Hematopoietic multipotent progenitor cell treated with erythropoietin and hydrocortisone succinate and interleukin-3 and kit ligand, for 8 days (in vitro differentiated cells): ENCODE measurements around the gene ANKRD49.
"Not testable (repeated sequence)": the region's sequence is repeated elsewhere in the genome, so short reads cannot be mapped to it uniquely, and the experiment has no call there.

Experiments used
- DNase-seq: peaks from one replicate; pipeline ENCODE4 v3.0.0-alpha.2; 2015

ANKRD49 gene, protein sequence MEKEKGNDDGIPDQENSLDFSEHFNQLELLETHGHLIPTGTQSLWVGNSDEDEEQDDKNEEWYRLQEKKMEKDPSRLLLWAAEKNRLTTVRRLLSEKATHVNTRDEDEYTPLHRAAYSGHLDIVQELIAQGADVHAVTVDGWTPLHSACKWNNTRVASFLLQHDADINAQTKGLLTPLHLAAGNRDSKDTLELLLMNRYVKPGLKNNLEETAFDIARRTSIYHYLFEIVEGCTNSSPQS

DNA sequence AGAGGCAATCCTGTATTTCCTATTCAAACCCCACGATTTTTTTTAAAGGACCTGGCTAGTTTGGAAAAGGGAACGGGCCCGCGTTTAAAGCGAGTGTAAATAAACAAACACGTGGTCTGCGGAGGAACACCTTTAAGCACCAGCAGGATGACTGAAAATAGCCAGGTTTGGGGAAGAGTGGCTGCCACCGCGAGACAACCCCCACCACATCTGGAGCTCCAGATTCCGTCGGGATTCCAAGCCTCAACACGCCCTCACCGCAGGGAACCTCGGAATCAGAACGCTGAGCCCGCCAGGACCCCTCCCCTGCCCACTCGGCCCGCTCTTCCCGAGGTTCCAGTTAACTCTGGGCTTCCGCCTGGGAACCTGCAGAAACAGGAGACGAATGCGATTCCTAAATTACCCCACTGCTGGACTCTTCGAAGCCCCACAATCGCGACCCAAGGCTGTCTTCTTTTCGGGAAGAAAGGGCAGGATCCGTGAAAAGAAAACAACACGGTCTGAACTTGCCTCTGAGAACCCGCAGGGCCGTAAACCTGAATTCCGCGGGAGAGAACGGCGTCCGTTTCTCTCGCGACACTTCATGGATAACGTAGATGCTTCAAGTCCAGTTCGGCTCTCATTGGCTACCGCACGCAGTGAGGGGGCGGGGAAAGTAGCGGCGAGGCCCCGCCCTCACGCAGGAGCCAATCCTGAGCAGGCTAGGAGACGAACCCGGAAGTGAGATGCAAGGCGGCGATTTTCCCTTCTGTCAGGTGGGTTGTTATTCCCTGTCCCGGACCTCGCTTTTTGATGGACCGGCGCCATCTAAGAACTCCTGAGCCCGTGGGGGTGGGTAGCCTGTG lies at the start of gene ANKRD49, which contains the start of gene MRE11:
ANKRD49 (plus strand) TSS at position 704 of the 845 bp plus-strand sequence. CDS start 2,710 bp downstream, outside the sequence.
MRE11 (minus strand) TSS at position 564 of the 845 bp plus-strand sequence. CDS start 1,043 bp downstream, outside the sequence.
- peak; percentile 97 for DNase-seq

DNA sequence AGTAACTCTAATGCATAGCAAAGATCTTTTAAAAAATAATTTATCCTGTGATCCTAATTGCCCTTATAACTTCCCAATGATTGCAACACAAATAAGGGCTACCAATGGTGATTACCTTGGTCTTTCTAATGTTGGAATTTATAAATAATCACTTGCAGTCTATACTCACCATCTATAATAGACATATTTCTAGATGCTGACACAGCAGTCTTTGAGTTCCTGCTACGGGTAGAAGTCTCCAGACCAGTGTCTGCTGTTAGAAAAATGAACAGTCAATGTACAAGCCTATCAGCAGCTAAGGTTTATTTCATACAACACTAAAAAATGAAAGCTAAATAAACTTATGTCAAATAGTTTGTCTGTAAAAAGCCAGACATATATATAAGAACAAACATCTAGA lies 48.1 kb upstream of the ANKRD49 start:
- no peak for DNase-seq

DNA sequence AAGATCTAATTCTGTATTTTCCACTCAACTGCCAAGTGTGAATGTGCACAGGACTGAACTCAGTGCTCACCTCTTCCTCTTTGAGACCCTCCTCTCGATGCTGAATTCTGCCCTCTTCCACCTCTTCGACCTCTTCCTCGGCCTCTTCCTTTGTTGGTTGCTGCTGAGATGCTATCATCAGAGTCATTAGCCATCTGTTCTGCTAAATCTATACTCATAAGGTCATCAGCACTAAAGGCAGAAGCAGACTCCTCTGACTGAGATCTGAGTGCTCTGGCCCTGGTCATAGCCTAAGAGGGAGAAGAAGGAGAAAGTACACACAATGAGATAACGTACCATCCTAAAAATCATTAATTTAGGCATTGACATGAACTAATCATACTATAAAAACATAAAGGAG lies 46.6 kb upstream of the ANKRD49 start:
- no peak for DNase-seq

DNA sequence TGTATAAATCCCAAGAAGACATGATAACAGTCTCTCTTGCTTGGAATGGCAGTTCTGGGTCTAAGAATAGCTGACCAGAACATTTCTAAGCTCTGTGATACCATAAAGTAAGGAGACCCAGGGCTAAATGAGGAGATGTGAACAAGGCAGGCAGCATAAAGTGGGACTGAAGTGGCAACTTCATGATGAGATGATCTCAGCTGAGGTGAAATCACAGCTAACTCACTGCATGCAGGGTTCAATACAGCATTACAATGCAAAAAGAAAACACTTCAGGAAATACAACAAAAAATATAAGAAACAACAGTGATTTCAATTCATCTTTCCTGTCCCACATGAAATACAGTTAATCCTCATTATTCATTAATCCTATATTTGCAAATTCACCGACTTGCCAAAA lies 44.8 kb upstream of the ANKRD49 start:
- DNase-seq, result no peak

DNA sequence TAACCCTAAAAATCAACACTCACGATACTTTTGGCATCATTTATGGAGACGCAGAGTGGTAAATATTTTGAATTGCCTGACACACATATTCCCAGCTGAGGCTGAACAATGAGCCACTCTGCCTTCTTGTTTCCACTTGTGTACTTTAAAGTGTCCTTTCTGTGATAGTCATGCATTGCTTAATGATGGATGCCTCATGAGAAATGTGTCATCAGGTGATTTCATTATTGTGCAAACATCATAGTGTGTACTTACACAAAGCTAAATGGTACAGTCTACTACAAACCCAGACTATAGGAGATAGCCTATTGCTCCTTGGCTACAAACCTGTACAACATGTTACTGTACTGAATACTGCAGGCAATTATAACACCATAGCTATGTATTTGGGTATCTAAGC lies 44.3 kb upstream of the ANKRD49 start:
- no peak for DNase-seq

DNA sequence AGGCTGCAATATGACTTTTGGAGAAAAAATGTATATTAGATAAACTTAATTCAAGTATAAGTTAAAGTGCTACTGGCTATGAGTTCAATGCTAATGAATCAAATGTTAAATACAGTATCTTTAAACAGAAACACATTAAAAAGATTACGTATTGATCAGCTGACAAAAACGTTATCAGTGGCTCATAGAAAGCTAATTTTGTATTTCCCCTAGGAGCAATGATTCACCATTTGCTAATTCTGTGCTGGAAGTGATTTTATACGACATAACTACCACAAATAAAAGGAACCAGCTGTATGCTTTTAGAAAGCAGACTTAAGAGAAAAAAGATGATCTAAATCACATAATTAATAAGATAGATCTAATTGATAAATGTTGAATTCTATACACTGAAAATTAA lies 43.7 kb upstream of the ANKRD49 start:
- no peak for DNase-seq

DNA sequence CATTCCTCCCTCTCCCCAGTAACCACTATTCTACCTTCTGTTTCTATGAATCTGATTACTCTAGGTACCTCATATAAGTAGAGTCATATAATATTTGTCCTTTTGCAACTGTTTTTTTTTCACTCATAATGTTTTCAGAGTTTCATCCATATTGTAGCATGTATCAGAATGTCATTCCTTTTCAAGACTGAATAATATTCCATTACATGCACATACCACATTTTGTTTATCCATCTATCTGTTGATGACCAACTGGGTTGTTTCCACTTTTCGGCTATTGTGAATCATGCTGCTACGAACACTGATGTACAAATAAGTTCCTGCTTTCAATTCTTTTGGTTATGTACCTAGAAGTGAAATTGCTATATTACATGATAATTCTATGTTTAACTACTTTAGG lies 40.8 kb upstream of the ANKRD49 start:
- DNase-seq, result no peak

DNA sequence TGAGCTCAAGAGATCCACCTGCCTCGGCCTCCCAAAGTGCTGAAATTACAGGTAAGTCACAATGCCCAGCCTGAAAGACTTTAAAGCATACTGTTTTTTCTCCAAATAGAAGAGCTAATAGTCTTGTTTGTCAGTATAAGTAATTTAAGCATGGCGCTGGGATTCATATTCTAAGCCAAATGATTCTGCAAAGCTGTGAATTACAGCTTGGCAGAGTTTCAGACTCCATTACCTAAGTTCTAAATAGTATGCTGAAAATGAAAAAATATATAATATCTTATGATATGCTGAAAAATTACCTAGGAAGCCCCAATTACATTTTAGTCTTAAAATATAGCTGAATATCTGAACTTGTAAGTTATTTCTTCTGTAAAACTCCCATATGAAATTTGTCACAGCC lies 39.5 kb upstream of the ANKRD49 start:
- DNase-seq, result no peak

DNA sequence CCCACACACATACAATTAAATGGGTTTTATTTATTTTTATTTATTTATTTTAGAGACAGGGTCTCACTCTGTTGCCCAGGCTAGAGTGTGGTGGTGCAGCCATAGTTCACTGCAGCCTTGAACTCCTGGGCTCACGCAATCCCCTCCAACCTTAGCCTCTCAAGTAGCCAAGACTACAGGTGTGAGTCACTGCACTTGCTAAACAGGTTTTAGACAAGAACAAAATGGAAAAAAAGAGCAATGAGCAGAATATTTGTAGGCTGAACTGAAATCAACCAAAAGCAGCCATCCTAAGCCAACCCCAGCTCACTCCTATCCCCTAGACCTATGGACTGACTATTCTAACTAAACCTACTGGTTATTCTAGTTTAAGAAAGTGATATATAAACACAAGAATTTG lies 37.9 kb upstream of the ANKRD49 start:
- no peak for DNase-seq

DNA sequence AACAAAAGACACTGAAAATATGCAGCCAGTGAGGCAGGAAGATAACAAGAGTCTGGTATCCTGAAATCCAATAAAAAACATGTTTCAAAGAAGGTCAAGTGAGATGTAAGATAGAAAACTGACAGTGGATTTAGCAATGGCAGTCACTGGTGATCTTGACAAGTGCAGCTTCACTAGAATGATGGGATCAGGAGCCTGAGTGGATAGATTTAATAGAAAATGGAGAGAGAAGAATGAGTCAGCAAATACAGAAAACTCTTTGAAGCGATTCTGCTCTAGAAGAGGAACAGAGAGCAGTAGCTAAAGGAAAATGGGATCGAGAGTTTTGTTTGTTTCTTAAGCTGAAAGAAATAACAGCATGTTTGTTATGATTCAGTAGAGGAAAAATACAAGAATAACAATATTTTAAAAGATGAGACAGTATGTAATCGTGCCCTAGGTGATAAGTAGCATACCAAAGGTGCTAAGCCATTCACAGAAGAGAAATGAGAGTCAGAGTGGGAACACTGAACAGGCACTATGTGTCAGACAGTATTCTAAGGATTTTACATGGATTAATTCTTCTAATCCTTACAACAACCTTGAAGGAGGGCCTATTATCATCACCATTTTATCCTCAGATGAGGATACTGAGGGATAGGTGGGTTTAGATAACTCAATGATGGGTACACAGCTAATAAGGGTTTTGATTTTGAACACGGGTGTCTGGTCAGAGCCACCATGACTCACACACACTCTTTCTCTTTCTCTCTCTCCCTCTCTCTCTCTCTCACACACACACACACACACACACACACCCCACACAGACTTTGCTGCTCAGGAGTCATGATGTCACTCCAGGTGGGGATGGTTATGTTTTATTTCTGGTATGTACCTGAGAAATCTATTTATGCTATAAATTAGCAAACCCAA lies 36.4 kb upstream of the ANKRD49 start:
- DNase-seq, result no peak

DNA sequence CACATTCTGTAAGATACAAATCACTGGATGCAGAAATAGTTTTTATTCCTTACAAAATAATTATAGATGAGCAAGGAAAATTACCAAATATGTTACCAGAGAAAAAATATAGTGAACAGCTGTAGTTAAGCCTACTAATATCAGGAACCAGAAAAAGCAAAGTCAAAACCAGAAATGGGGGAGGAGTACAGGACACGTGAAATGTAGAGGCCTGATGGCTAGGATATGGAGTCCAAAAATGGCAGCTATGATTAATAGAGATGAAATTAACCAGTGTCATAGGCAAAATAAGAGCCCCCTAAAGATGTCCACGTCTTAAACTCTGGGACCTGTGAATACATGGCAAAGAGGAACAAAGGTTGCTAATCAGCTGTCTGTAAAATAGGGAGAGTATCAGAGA lies 34.2 kb upstream of the ANKRD49 start:
- no peak for DNase-seq

DNA sequence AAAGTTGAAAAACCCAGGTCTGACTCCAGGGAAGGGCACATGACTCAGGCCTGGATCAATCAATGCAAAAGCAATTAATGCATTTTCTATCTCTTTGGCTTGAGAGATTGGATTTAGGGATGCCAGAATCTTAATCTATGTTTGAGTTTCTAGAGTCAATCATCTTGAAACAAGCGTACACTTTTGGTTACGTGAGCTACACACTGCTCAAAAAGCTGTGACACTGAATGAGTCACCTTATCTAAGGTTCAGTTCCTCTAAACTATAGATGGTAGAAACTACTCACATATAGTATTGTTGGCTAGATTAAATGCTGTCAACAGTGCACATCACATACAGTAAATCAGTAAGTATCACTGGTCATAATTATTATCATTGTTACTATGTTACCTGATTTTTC lies 24.4 kb upstream of the ANKRD49 start:
- no peak for DNase-seq

DNA sequence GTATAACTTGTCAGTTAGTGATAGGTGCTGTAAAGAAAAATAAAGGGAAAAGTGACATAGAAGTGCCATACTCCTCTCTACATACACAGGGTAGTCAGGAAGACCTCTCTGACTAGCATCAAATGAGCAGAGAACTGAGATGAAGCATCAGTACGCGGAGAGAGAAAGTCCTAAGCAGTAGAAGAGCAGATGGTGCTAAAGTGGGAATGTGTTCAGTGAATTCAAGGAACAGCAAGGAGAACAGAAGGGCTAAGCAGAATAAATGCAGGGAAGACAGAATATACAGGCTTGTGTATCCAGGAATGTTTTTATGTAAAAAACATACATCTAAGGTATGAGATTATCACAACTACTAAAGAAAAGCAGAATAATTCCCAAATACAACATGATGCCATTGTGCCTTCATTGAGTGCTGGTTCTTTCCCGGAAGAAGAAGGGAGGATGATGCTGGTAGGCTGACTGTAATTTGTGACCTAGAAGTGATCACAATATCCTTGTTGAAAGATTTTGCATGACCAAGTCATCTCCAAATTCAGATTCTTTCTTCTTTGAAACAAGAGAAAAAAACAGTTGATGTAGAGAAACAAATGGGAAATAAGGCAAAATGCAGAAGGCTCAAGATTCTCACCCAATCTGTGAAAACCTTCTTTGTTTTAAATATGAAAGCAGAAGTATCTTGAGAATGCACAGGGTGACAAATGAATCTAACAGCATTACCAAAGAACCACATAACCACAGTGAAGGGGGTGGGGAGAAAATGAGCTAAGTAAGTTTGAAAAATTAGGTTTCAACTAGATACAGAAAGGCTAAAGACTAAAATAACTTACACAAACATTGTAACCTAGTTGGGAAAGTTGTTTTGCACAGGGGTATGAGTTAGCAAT lies 20.6 kb upstream of the ANKRD49 start:
- DNase-seq, result no peak

DNA sequence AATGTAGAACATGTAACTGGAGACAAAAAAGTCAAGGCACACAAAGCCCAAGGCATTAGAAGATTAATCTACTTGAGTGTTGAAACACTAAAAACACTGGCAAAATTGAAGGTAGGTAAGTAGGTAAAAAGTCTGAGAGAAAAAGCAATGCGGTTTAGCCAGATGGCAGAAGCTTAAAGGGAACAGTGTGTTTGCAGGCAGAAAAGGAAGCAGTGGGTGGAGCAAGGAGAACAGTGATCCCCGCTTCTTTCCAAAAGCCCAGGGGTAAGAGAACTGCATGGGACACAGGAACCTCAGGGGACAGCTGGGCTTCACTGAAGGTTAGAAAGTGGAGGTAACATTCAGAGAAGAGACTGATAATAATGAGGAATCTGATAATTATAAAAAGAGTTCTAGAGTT lies 16.2 kb upstream of the ANKRD49 start:
- no peak for DNase-seq

DNA sequence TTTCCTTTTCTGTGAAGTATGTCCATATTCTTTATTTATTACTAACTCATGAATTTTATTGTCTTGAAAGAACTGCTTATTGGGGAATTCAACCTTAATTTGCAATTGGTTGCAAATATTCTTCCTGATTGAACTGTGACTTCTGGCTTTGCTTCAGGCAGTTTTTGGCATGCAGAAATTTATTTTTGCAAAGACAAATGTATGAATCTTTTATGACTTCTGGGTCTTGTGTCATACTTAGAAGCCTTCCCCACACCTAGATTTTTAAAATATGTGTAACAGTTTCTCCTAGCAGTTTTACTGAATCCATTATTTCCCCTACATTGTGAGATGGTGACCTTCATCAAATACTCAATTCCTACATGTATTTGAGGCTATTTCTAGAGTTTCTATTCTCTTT lies 12.4 kb upstream of the ANKRD49 start:
- no peak for DNase-seq

DNA sequence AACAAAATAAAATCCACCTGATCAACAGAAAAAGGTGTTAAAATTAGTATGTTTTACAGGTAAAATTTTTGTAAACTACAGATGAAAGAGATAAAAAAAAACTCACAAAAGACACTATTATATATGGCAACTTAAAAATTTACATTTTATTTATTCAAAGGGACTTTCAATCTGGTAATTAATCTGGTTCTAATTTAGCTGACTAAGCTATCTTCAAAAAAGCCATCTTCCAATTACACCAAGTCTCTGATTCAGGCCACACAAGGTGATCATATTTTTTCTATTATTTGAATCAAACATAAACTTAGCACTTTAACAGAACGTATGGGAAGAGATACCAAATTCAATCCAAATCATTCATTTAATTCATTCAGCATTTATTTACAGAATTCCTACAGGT lies 7.7 kb upstream of the ANKRD49 start:
- no peak for DNase-seq

DNA sequence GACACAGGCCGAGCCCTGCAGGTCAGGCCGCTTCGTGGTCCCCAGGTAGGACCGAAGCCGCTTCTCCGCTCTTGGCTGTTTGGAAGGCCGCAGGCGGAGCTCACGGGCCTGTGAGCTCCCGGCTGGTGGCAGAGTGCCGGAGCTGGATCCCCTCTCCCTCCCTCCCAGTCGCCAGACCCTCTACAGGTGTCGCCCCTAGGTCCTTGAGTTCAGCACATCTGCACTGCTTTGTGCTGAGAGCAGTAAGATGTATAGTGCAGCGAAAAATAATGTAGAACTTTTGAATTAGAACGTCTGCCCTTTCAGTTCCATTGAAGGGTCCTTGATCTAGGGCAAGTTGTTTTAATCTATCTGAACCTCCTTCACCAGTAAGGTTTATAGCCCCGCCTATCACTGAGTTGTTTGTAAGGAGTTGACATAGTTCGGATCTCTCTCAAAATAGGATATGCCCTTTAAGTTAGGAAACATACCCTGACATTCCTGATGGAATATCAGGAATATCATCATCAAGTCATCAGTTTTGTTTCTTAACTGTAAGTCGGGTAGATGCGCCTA lies 419 bp downstream of the ANKRD49 start:
- DNase-seq, result peak; percentile 55

DNA sequence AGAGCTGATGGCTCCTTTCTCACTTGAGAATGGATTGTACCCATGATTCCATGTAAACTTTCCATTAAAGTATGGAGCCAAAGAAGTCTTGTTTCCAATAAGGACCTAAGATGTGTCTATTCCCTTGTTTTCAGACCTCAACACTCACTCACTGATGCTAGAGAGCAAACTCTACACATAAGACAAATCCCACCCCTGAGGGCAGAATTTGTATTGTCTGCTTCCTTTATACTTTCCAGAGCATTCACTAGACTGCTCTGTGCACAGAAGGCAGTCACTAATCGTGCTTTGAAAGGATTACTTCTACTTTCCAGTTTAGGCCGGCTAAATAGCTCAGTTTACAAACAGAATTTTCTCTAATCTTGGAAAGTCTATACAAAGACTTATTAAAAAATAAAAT lies 6.4 kb downstream of the ANKRD49 start:
- no peak for DNase-seq

DNA sequence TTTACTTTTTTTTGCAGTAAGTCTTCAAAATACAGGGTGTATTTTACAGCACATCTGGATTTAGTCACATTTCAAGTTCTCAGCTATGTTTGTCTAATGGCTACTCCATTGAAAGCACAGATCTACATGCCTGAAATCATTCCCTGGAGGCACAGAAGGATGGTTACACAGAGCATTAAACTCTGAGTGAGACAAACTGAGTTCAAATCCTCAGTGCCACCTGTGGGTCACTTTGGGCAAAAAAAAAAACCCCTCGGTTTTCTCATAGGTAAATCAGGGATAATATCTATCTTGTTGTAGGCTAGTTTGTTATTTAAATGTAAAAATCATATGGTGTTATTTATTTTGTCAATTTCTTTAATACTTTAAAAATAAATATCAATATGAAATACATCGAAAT lies 7.7 kb downstream of the ANKRD49 start:
- DNase-seq, result no peak

DNA sequence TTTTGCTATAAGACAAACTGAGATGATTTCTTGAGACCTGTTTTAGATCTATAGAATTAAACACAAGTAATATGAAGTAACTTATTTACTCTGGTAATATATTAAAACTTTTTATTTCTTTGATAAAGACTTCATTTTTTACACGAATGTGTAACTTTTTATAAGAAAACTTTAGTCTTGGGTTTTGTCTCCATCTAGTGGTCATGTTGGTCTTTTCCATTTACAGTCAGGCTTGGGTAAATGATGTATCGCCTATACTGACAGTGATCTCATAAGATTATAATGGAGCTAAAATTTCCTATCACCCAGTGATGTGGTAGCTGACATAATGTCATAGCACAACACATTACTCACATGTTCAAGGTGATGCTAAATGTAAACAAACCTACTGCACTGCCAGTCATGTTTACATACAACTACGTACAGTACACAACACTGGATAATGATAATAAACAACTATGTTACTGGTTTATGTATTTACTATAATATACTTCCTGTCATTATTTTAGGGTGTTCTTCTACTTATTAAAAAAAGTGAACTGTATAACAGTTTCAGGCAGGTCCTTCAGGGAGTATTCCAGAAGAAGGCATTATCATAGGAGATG lies 11.0 kb downstream of the ANKRD49 start:
- peak; percentile 71 for DNase-seq

DNA sequence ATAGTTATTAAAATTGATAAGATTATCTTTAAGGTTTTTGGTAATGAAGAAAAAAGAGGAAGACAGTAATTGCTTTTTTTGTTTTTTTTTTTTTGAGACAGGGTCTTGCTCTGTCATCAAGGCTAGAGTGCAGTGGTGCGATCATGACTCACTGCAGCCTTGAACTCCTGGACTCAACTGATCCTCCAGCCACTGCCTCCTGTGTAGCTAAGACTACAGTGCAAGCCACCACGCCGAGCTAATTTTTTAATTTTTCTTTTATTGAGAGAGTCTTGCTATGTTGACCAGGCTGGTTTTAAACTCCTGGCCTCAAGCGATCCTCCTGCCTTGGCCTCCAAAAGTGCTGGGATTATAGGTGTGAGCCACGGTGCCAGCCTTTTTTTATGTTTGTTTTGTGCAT lies 12.7 kb downstream of the ANKRD49 start:
- not testable (repeated sequence) for DNase-seq

DNA sequence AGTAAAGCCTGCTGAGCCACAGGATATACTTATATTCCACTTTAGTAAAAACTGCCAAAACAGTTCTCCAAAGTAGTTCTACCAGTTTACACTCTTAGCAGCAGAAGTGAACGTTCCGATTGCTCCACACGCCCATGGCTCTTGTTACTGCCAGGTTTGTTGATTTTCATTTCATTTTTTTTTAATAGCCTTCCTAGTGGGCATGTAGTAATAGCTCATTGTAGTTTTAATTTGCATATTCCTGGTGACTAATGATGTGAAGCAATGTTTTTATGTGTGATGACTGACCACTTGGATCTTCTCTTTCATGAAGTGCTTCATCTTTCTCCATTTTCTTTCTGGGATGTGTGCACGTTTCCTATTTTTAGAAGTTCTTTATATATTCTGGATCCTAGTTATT lies 13.7 kb downstream of the ANKRD49 start:
- no peak for DNase-seq
